Breast epithelium (tissue), 3 donors: ENCODE measurements around the gene OGFR.

ENCODE experiments used
- POLR2A ChIP-seq: fragments of 450-650 bp; IDR thresholded peaks from one replicate; pipeline ENCODE4 v1.6.1; 2016; ENCODE audit warnings: antibody characterized with exemption, mild to moderate bottlenecking, moderate library complexity
- POLR2AphosphoS5 ChIP-seq, 3 donors: sonication (generic); formaldehyde crosslinking; IDR thresholded peaks; one replicate each; pipeline ENCODE4 v1.6.1; 2017; ENCODE audit warnings: antibody characterized with exemption in 3 of 3
- TF ChIP-seq, protein P1 (sequence below), 3 donors: fragments of 450-650 bp; IDR thresholded peaks; one replicate each; pipeline ENCODE4 v1.5.1; 2016 to 2017; ENCODE audit warnings: antibody characterized with exemption in 3 of 3, mild to moderate bottlenecking in 3 of 3, moderate library complexity in 3 of 3

DNA sequence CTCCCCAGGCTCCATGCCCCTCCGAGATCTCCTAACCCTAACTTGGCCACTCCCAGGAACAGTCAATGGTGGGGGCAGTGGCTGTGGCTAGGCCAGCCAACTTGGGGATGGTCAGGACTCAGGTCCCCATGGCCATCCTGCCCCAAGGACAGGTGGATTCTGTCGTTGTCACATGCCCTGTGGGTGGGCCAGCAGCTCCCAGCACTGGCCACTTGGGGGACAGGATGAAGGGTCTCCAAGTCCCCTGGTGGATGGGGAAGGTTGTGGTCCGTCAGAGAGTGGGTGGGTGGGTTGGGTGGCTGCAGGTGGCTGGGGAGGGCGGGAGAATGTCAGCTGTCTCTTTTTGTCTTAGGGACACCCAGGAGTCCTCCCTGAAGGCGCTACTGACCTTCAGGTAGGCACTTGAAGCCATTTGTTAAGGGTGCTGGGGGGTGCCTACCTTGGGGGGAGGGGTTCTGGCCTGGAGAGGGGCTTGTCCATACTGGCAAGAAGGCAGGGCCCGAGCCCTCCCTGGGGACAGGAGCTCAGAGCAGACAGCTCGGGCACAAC is 17.7 kb downstream of the OGFR start:
- TF ChIP-seq POLR2A (no peak), POLR2AphosphoS5 (IDR thresholded peaks at IDR 0.05) (no peak)
- TF ChIP-seq, protein P1, sequence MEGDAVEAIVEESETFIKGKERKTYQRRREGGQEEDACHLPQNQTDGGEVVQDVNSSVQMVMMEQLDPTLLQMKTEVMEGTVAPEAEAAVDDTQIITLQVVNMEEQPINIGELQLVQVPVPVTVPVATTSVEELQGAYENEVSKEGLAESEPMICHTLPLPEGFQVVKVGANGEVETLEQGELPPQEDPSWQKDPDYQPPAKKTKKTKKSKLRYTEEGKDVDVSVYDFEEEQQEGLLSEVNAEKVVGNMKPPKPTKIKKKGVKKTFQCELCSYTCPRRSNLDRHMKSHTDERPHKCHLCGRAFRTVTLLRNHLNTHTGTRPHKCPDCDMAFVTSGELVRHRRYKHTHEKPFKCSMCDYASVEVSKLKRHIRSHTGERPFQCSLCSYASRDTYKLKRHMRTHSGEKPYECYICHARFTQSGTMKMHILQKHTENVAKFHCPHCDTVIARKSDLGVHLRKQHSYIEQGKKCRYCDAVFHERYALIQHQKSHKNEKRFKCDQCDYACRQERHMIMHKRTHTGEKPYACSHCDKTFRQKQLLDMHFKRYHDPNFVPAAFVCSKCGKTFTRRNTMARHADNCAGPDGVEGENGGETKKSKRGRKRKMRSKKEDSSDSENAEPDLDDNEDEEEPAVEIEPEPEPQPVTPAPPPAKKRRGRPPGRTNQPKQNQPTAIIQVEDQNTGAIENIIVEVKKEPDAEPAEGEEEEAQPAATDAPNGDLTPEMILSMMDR (IDR thresholded peaks at IDR 0.05) = no peak
